ENCODE data around the gene SCNN1A.

SCNN1A gene

DNA sequence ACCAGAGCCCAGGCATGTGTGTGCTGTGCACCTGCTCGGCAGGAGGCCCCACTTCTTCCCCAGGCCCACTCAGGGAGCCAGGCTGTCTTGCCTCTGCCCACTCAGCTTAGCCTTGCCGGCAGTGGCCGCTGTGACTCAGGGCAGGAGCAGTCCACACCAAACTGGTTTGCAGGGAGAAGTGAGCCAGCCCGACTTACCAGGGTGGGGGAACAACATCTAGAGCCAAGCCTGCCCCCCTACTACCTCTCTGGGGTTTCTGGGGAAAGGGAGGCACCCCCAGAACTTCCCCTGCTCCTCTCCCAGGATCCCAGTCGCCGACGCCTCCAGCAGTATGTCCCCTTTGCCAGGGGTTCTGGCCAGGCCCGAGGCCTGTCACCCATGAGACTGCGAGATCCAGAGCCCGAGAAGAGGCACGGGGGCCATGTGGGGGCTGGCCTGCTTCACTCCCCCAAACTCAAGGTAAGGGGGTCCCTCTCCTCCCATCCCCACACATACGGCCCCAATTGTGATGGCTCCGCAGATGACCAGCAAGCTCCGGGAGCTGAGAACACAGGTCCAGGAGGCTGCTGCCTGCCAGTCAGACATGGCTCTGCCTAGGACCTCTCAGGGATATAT lies 61.9 kb downstream of the SCNN1A start:
- FAIRE-seq, result no peak
- no peak for TF ChIP-seq POLR2A (IDR thresholded peaks at IDR 0.05; ENCODE audit: low read depth, low read length)
- no peak for DNase-seq (ENCODE audit: insufficient read length, low spot score)

GRCh38 chr12:6312529-6313325 lies 62.6 kb downstream of the SCNN1A start:
- DNase-seq (ENCODE audit: insufficient read length, low spot score) (no peak), FAIRE-seq (peak; percentile 53)
- no peak for TF ChIP-seq POLR2A (IDR thresholded peaks at IDR 0.05; ENCODE audit: low read depth, low read length)

DNA sequence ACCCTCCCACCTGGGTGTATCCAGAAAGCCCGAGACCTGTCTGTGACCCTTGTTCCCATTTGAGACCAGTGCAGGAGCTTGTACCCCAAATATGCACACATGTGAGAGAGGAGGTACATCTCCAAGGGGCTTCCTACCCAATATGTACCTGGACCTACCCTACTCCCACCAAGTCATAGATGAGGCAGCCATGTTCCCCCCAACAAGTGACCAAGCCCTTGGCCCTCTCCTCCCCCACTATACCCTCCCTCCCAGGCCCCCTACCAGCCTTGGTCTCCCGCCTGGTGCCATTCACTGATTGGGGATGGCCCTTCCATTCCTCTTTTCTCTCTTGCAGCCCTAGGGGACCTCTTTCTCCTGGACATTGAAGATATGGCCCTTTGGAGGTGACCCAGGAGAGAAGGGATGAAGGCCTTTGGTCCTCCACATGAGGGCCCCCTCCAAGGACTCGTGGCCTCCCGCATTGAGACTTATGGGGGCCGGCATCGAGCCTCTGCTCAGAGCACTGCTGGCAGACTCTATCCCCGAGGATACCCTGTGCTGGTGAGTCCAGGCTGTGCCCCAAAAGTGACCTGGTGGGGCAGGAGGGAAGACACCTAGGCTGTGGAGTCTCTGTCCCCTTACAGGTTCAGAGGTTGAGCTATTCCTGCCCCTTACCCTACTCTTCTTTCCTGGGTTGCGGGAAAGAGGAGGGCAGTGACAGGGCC lies 63.4 kb downstream of the SCNN1A start:
- no peak for TF ChIP-seq POLR2A (IDR thresholded peaks at IDR 0.05; ENCODE audit: low read depth, low read length)
- DNase-seq (ENCODE audit: insufficient read length, low spot score) (no peak), FAIRE-seq (no peak)

DNA sequence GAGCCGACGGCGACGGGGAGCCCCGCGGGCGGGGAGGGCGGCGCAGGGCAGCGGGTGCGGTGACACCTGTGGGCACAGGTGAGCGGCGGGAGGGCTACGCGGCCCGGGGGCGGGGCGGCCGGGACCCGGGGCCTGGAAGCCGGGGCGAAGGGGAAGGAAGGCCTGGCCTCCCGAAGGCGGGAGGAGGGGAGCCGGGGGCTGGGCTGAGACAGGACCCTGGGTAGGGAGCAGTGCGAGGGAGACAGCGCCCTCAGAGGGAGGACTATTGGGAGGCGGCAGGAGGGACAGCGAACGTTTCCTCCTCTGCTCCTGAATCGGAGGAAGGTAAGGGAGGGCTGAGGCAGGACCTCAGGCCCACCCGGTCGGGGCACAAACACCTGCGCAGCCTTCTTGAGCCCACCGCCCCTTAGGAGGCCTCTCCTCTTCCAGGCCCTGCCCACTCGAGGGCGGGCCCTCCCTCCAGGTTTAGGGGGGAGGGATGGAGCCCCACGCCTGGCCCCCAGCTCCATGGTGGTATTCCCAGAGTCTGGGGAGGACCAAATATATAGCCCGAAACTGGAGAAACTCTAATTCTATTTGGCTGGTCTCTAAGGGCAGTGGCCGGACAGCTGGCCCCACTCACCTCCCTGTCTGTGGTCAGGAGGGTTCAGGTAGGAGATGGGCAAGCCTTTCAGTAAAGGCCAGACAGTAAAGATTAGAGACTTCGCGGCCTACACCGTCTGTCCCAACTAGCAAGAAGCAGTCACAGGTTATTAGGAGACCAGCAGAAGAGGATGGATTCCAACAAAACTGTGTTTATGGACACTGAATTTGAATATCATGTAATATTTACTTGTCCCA lies 64.4 kb downstream of the SCNN1A start:
- DNase-seq (ENCODE audit: insufficient read length, low spot score) (no peak), FAIRE-seq (no peak)
- no peak for TF ChIP-seq POLR2A (IDR thresholded peaks at IDR 0.05; ENCODE audit: low read depth, low read length)

- FAIRE-seq, result no peak
- DNase-seq (ENCODE audit: insufficient read length, low spot score), result no peak
- TF ChIP-seq POLR2A (IDR thresholded peaks at IDR 0.05; ENCODE audit: low read depth, low read length), result no peak
These were observed 67.8 kb downstream of the SCNN1A start for GRCh38 chr12:6307529-6307928.

DNA sequence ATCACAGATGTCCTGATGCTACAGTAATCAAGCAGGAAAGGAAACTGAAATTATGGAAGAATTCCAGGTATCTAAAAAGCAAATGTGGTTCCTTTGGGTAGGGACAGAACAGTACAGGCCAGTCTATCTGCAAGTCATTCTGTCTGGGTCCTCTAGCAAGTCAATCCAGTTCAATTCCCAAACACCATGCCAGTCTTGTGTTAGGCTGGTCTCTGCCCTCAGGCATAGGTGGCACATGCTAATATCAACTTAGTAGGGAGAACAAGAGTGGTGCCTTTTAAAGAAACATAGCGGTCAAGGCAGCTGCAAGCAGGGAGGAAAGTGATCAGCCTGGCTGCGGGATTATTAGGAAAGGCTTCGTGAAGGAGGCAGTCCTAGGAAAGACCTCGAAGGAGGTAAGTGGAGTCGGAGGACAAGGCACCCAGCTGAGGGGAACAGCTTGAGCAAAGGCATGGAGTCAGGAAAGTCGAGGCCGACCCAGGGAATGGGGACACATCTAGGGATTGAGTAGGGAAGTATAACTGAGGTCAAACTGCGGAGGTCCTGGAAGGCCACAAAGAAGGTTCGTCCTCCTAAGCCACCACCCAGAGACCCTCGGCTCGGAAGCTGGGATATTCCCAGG lies 68.7 kb downstream of the SCNN1A start:
- DNase-seq (ENCODE audit: insufficient read length, low spot score) (no peak), FAIRE-seq (no peak)
- TF ChIP-seq POLR2A (IDR thresholded peaks at IDR 0.05; ENCODE audit: low read depth, low read length), result no peak

- FAIRE-seq (no peak), DNase-seq (ENCODE audit: insufficient read length, low spot score) (no peak)
- no peak for TF ChIP-seq POLR2A (IDR thresholded peaks at IDR 0.05; ENCODE audit: low read depth, low read length)
These were observed 69.2 kb downstream of the SCNN1A start for GRCh38 chr12:6306151-6306550.

DNA sequence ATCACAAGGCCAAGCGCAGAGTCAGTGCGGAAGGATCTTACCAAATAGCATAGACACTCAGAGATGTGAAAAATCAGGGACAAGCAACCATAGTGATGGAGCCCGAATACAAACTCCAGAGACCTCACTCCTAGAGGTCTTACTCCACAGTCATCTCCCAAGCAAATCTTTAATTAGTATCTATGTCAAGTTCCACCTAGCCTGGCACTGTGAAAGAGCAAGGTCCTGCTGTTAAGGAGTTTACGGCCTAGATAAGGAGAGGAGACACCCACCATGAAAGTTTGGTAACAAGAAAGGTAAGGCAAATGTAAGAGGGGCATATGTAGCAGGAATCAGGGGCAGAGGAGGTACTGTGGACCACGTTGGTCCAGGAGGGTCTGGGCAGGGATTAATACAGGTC lies 72.3 kb downstream of the SCNN1A start:
- TF ChIP-seq POLR2A (IDR thresholded peaks at IDR 0.05; ENCODE audit: low read depth, low read length), result no peak

DNA sequence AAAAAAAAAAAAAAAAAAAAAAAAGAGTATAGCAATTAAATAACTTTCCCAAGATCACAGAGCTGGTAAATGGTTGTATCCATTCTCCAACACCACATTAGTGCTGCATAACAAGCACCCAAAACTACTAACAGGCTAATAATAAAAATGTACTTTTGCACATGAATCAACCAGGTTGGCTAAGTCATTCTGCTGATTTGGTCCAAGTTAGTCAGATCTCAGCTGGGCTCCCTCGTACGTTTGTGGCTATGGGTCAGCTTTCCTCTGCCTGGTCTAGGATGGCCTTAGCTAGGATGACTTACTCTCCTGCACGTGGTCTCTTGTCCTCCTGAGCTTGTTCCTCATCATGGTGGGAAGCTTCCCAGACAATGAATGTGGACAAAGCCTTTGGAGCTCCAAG lies 72.7 kb downstream of the SCNN1A start:
- no peak for FAIRE-seq
- no peak for TF ChIP-seq POLR2A (IDR thresholded peaks at IDR 0.05; ENCODE audit: low read depth, low read length)
- DNase-seq (ENCODE audit: insufficient read length, low spot score), result peak; percentile 12

More for the DNA sequence above, 72.3 kb downstream of the SCNN1A start:
- FAIRE-seq (no peak), DNase-seq (ENCODE audit: insufficient read length, low spot score) (peak; percentile 0)

GRCh38 chr12:6301721-6302120 lies 73.6 kb downstream of the SCNN1A start:
- DNase-seq (ENCODE audit: insufficient read length, low spot score), result no peak
- no peak for FAIRE-seq
- TF ChIP-seq POLR2A (IDR thresholded peaks at IDR 0.05; ENCODE audit: low read depth, low read length), result no peak

DNA sequence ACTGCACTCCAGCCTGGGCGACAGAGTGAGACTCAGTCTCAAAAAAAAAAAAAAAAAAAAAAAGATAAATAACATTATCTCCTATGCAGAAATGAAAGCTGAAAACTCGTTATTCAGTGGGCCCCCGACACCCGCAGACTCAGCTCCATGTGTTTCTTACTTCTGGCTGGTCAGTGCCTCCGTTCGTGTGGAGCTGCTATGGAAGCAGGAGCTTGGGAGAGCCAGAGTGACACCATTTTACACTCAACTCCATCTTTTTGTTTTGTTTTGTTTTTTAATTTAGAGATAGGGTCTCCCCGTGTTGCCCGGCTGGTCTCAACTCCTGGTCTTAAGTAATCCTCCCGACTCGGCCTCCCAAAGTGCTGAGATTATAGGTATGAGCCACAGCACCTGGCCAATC lies 78.2 kb downstream of the SCNN1A start:
- no peak for TF ChIP-seq POLR2A (IDR thresholded peaks at IDR 0.05; ENCODE audit: low read depth, low read length)
- DNase-seq (ENCODE audit: insufficient read length, low spot score) (no peak), FAIRE-seq (no peak)
